MM.1S (cell line): ENCODE measurements around the gene CXXC4.

Source experiments
- DNase-seq: peaks from one replicate; pipeline ENCODE4 v3.0.0-alpha.2; 2015
- H2AFZ ChIP-seq: fragments of 300-600 bp; sonication (generic); 2 replicates; pipeline ENCODE4 v1.6.0; 2016; ENCODE audit warnings: antibody characterized with exemption, low read length
- H3F3A ChIP-seq: fragments of 300-600 bp; sonication (generic); 2 replicates; pipeline ENCODE4 v1.6.1; 2016; ENCODE audit warnings: mild to moderate bottlenecking, antibody characterized with exemption, low read length, moderate library complexity, mixed read lengths; ENCODE audit not compliant: insufficient read depth
- H3K27ac ChIP-seq: fragments of 300-600 bp; sonication (generic); 2 replicates; pipeline ENCODE4 v1.5.1; 2016; ENCODE audit warnings: mild to moderate bottlenecking, low read length
- H3K27me3 ChIP-seq: fragments of 300-600 bp; sonication (generic); replicated peaks from 2 replicates; pipeline ENCODE4 v1.6.0; 2016; ENCODE audit warnings: low read length; ENCODE audit not compliant: insufficient read depth
- H3K36me3 ChIP-seq: fragments of 300-600 bp; sonication (generic); replicated peaks from 2 replicates; pipeline ENCODE4 v1.6.1; 2016; ENCODE audit warnings: mild to moderate bottlenecking, low read length, mixed read lengths; ENCODE audit not compliant: insufficient read depth
- H3K4me1 ChIP-seq: fragments of 300-600 bp; sonication (generic); 2 replicates; pipeline ENCODE4 v1.6.1; 2016; ENCODE audit warnings: low read length, mixed read lengths
- H3K4me2 ChIP-seq: fragments of 300-600 bp; sonication (generic); 2 replicates; pipeline ENCODE4 v1.6.0; 2016; ENCODE audit warnings: low read depth, low read length
- H3K4me3 ChIP-seq: fragments of 300-600 bp; sonication (generic); 2 replicates; pipeline ENCODE4 v1.5.1; 2016; ENCODE audit warnings: low read length, mixed read lengths
- H3K79me2 ChIP-seq: fragments of 300-600 bp; sonication (generic); 2 replicates; pipeline ENCODE4 v1.6.1; 2016; ENCODE audit warnings: mixed run types, low read length, mixed read lengths
- H3K9ac ChIP-seq: fragments of 300-600 bp; sonication (generic); 2 replicates; pipeline ENCODE4 v1.6.1; 2016; ENCODE audit warnings: low read length, mixed read lengths
- H3K9me2 ChIP-seq: fragments of 300-600 bp; sonication (generic); replicated peaks from 2 replicates; pipeline ENCODE4 v1.6.1; 2016; ENCODE audit warnings: mild to moderate bottlenecking, low read length, mixed read lengths; ENCODE audit not compliant: insufficient read depth
- H3K9me3 ChIP-seq: fragments of 300-600 bp; sonication (generic); replicated peaks from 2 replicates; pipeline ENCODE4 v1.6.1; 2016; ENCODE audit warnings: mild to moderate bottlenecking, low read length, mixed read lengths; ENCODE audit not compliant: insufficient read depth
- H4K20me1 ChIP-seq: fragments of 300-600 bp; sonication (generic); 2 replicates; pipeline ENCODE4 v1.6.1; 2016; ENCODE audit warnings: mild to moderate bottlenecking, low read length, moderate library complexity, mixed read lengths; ENCODE audit not compliant: insufficient read depth
- CTCF ChIP-seq: fragments of 300-600 bp; sonication (generic); IDR thresholded peaks from 2 replicates; pipeline ENCODE4 v1.5.1; 2016; ENCODE audit warnings: antibody characterized with exemption, low read length, mixed read lengths
- EZH2 ChIP-seq: fragments of 300-600 bp; sonication (generic); optimal IDR thresholded peaks from 2 replicates; pipeline ENCODE3; 2017; ENCODE audit warnings: low read depth, mild to moderate bottlenecking, antibody characterized with exemption, low read length, mixed read lengths
- EZH2phosphoT487 ChIP-seq: fragments of 300-600 bp; sonication (generic); IDR thresholded peaks from 2 replicates; pipeline ENCODE4 v1.6.1; 2018; ENCODE audit warnings: antibody characterized with exemption, low read length

The CXXC4 gene

GRCh38 chr4:104449537-104449936, 45.2 kb downstream of the CXXC4 start:
- H3K27ac ChIP-seq, result no peak overlapping the region
- no peak overlapping the region for H2AFZ ChIP-seq
- no peaks in the 10 kb centered on the region for H3K79me2 ChIP-seq
- H3K36me3 ChIP-seq, result no peaks in the 10 kb centered on the region
- no peak overlapping the region for H3K4me3 ChIP-seq
- no peak overlapping the region for H3K9ac ChIP-seq
- no peaks in the 10 kb centered on the region for H3K9me2 ChIP-seq
- H3K4me2 ChIP-seq, result no peak overlapping the region
- DNase-seq, result no peak
- H3K27me3 ChIP-seq, result no peaks in the 10 kb centered on the region
- H3F3A ChIP-seq, result no peaks in the 10 kb centered on the region
- H4K20me1 ChIP-seq, result no peaks in the 10 kb centered on the region
- no peaks in the 10 kb centered on the region for H3K9me3 ChIP-seq
- H3K4me1 ChIP-seq, result peaks cover 12% of the 10 kb centered on the region; the same call in 1 of the 2 replicates
- no peak for TF ChIP-seq EZH2phosphoT487
- TF ChIP-seq CTCF, result no peak
- TF ChIP-seq EZH2, result no peak

- H3K27ac ChIP-seq, result no peak overlapping the region
Measured at GRCh38 chr4:104447294-104447693, 47.4 kb downstream of the CXXC4 start.

GRCh38 chr4:104446431-104447278, 48.0 kb downstream of the CXXC4 start:
- no peaks in the 10 kb centered on the region for H4K20me1 ChIP-seq
- no peak overlapping the region for H3K4me2 ChIP-seq
- H3K4me1 ChIP-seq, result peaks cover 6% of the 10 kb centered on the region; the same call in 1 of the 2 replicates
- no peak overlapping the region for H2AFZ ChIP-seq
- H3K79me2 ChIP-seq, result no peaks in the 10 kb centered on the region
- H3K36me3 ChIP-seq, result no peaks in the 10 kb centered on the region
- no peak overlapping the region for H3K4me3 ChIP-seq
- H3F3A ChIP-seq, result no peaks in the 10 kb centered on the region
- no peaks in the 10 kb centered on the region for H3K9me2 ChIP-seq
- no peaks in the 10 kb centered on the region for H3K9me3 ChIP-seq
- TF ChIP-seq EZH2 (no peak), CTCF (no peak), EZH2phosphoT487 (no peak)
- no peak overlapping the region for H3K27ac ChIP-seq
- DNase-seq, result no peak
- H3K27me3 ChIP-seq, result no peaks in the 10 kb centered on the region
- H3K9ac ChIP-seq, result no peak overlapping the region

More at GRCh38 chr4:104447294-104447693, 47.4 kb downstream of the CXXC4 start:
- no peaks in the 10 kb centered on the region for H4K20me1 ChIP-seq
- no peak for DNase-seq
- no peaks in the 10 kb centered on the region for H3K27me3 ChIP-seq
- no peak overlapping the region for H3K4me3 ChIP-seq
- H3K36me3 ChIP-seq, result no peaks in the 10 kb centered on the region
- H3K4me1 ChIP-seq, result peaks cover 12% of the 10 kb centered on the region; the same call in 1 of the 2 replicates
- no peaks in the 10 kb centered on the region for H3F3A ChIP-seq
- no peaks in the 10 kb centered on the region for H3K9me2 ChIP-seq
- H2AFZ ChIP-seq, result no peak overlapping the region
- TF ChIP-seq EZH2phosphoT487 (no peak), CTCF (no peak), EZH2 (no peak)
- H3K9ac ChIP-seq, result no peak overlapping the region
- H3K79me2 ChIP-seq, result no peaks in the 10 kb centered on the region
- no peaks in the 10 kb centered on the region for H3K9me3 ChIP-seq
- no peak overlapping the region for H3K4me2 ChIP-seq
